Stimulated activated CD4-positive, alpha-beta T cell treated with anti-CD3 and anti-CD28 coated beads, Interleukin-4, amount 100 ng/mL, for 48 hours (primary cell): ENCODE results near the gene SLC35C1.

Experiments used
- DNase-seq, 2 donors: peaks; one replicate each; pipeline ENCODE4 v3.0.0-alpha.2; 2020; ENCODE audit warnings: low read depth in 2 of 2

The SLC35C1 gene

GRCh38 chr11:45846974-45847910 lies 42.3 kb downstream of the SLC35C1 start, which contains the start of gene CRY2:
Gene CRY2, plus strand, starts transcription at chr11:45847475. Its CDS starts 16 bp downstream, at chr11:45847491.
- DNase-seq, result peak; percentile 99

- DNase-seq, result peak; percentile 16 to 26
Measured at GRCh38 chr11:45847911-45848316, 43.0 kb downstream of the SLC35C1 start.

GRCh38 chr11:45848654-45849081 lies 43.7 kb downstream of the SLC35C1 start:
- no peak for DNase-seq

GRCh38 chr11:45850446-45850845 lies 45.5 kb downstream of the SLC35C1 start:
- DNase-seq, result no peak

- DNase-seq, result no peak
Measured at GRCh38 chr11:45851228-45851627, 46.3 kb downstream of the SLC35C1 start.

GRCh38 chr11:45852018-45852711 lies 47.2 kb downstream of the SLC35C1 start:
- no peak for DNase-seq

- DNase-seq, result no peak
Measured at GRCh38 chr11:45852712-45853101, 47.8 kb downstream of the SLC35C1 start.

- DNase-seq, result no peak
Measured at GRCh38 chr11:45853332-45854219, 48.6 kb downstream of the SLC35C1 start.

- DNase-seq, result no peak
Measured at GRCh38 chr11:45855308-45855707, 50.4 kb downstream of the SLC35C1 start.

GRCh38 chr11:45856044-45856468 lies 51.1 kb downstream of the SLC35C1 start:
- no peak for DNase-seq

GRCh38 chr11:45857961-45858474 lies 53.1 kb downstream of the SLC35C1 start:
- no peak for DNase-seq

GRCh38 chr11:45858751-45859398 lies 53.9 kb downstream of the SLC35C1 start:
- no peak for DNase-seq

- DNase-seq, result no peak
Measured at GRCh38 chr11:45859661-45860140, 54.8 kb downstream of the SLC35C1 start.

GRCh38 chr11:45860348-45860747 lies 55.4 kb downstream of the SLC35C1 start:
- DNase-seq, result no peak

GRCh38 chr11:45860764-45861510 lies 56.0 kb downstream of the SLC35C1 start:
- DNase-seq, result no peak
